IPS-18c (cell line): ENCODE measurements around the gene IDI2.

Source experiments
- H3K4me3 ChIP-seq: 2 replicates; pipeline ENCODE4 v1.7.0; 2013; ENCODE audit warnings: low read depth, mild to moderate bottlenecking, low read length, moderate library complexity; ENCODE audit not compliant: insufficient read depth
- H3K9me3 ChIP-seq: one replicate; pipeline ENCODE4 v1.6.1; 2013; ENCODE audit warnings: mild to moderate bottlenecking, low read length, moderate library complexity; ENCODE audit not compliant: control insufficient read depth, insufficient read depth

Gene IDI2

GRCh38 chr10:972763-973162, 52.9 kb downstream of the IDI2 start:
- Histone ChIP-seq H3K9me3 (peaks cover 1% of the 10 kb centered on the region), H3K4me3 (no peak overlapping the region)

GRCh38 chr10:971613-972012, 54.0 kb downstream of the IDI2 start:
- Histone ChIP-seq H3K4me3 (no peak overlapping the region), H3K9me3 (no peaks in the 10 kb centered on the region)

GRCh38 chr10:971150-971542, 54.5 kb downstream of the IDI2 start:
- Histone ChIP-seq H3K4me3 (no peak overlapping the region), H3K9me3 (no peaks in the 10 kb centered on the region)

- H3K9me3 ChIP-seq = no peaks in the 10 kb centered on the region
- no peak overlapping the region for H3K4me3 ChIP-seq
Observed at GRCh38 chr10:970311-971149, 55.1 kb downstream of the IDI2 start.

DNA sequence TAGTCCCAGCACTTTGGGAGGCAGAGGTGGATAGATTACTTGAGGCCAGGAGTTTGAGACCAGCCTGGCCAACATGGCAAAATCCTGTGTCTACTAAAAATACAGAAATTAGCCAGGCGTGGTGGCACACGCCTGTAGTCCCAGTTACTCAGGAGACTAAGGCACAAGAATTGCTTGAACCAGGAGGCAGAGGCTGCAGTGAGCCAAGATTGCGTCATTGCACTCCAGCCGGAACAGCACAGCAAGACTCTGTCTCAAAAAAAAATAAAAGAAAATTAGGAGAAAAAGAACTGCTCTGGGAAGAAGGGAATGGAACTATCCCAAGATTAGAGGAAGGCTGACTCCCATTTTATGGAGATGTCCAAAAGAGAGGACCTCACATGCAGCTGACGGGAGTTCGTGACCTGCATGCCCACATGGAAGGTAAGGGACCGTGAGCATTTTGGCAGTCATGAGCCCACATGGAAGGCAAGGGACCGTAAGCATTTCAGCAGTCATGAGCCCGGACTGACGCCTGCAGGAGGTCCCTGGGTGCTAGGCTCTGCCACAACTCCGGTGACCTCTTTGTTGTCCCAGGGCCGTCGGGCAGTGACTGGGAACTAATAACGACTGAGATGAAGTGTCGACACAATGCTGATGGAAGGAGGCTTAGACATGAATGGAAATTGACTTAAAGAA, 56.0 kb downstream of the IDI2 start:
- H3K4me3 ChIP-seq = no peak overlapping the region
- no peaks in the 10 kb centered on the region for H3K9me3 ChIP-seq
